Effector memory CD4-positive, alpha-beta T cell (primary cell): ENCODE data around the gene RABAC1.

Source experiments
- DNase-seq, 3 donors: peaks; one replicate each; pipeline ENCODE4 v3.0.0-alpha.2; 2020
- H3K27ac ChIP-seq: 2 replicates; pipeline ENCODE4 v1.7.0; 2013; ENCODE audit warnings: mild to moderate bottlenecking, low read length, moderate library complexity; ENCODE audit not compliant: insufficient read depth, poor library complexity, severe bottlenecking
- H3K27me3 ChIP-seq: replicated peaks from 2 replicates; pipeline ENCODE4 v1.7.0; 2013; ENCODE audit warnings: mild to moderate bottlenecking, low read length; ENCODE audit not compliant: insufficient read depth, control insufficient read depth, poor library complexity, severe bottlenecking
- H3K36me3 ChIP-seq: 2 replicates; pipeline ENCODE4 v1.7.0; 2013; ENCODE audit warnings: mild to moderate bottlenecking, low read length, moderate library complexity; ENCODE audit not compliant: control insufficient read depth, insufficient read depth
- H3K4me1 ChIP-seq: 2 replicates; pipeline ENCODE4 v1.7.0; 2013; ENCODE audit warnings: low read length, mild to moderate bottlenecking; ENCODE audit not compliant: control insufficient read depth, insufficient read depth, poor library complexity, severe bottlenecking
- H3K4me3 ChIP-seq: 2 replicates; pipeline ENCODE4 v1.7.0; 2013; ENCODE audit warnings: low read length, low read depth, mild to moderate bottlenecking; ENCODE audit not compliant: insufficient read depth, poor library complexity, severe bottlenecking
- H3K9me3 ChIP-seq: 2 replicates; pipeline ENCODE4 v1.7.0; 2013; ENCODE audit warnings: mild to moderate bottlenecking, low read length, moderate library complexity; ENCODE audit not compliant: control insufficient read depth

RABAC1 gene

GRCh38 chr19:41990028-41990427, 30.9 kb upstream of the RABAC1 start:
- no peaks in the 10 kb centered on the region for H3K9me3 ChIP-seq
- H3K4me3 ChIP-seq, result no peak overlapping the region
- no peaks in the 10 kb centered on the region for H3K27me3 ChIP-seq
- no peak overlapping the region for H3K27ac ChIP-seq
- H3K36me3 ChIP-seq, result no peaks in the 10 kb centered on the region
- H3K4me1 ChIP-seq, result peaks cover 10% of the 10 kb centered on the region
- no peak for DNase-seq

GRCh38 chr19:41988947-41989346, 29.8 kb upstream of the RABAC1 start:
- peaks cover 8% of the 10 kb centered on the region for H3K4me1 ChIP-seq
- DNase-seq, result no peak
- H3K4me3 ChIP-seq, result no peak overlapping the region
- no peak overlapping the region for H3K27ac ChIP-seq
- no peaks in the 10 kb centered on the region for H3K27me3 ChIP-seq
- H3K36me3 ChIP-seq, result no peaks in the 10 kb centered on the region
- H3K9me3 ChIP-seq, result no peaks in the 10 kb centered on the region

- no peak for DNase-seq
- no peak overlapping the region for H3K27ac ChIP-seq
- no peak overlapping the region for H3K4me3 ChIP-seq
- no peaks in the 10 kb centered on the region for H3K27me3 ChIP-seq
- H3K4me1 ChIP-seq, result no peaks in the 10 kb centered on the region
- no peaks in the 10 kb centered on the region for H3K9me3 ChIP-seq
- H3K36me3 ChIP-seq, result no peaks in the 10 kb centered on the region
These were observed 28.2 kb upstream of the RABAC1 start for GRCh38 chr19:41987141-41987860.

GRCh38 chr19:41984961-41985360, 25.8 kb upstream of the RABAC1 start:
- Histone ChIP-seq H3K36me3 (no peaks in the 10 kb centered on the region), H3K27me3 (no peaks in the 10 kb centered on the region), H3K4me1 (no peaks in the 10 kb centered on the region), H3K27ac (no peak overlapping the region), H3K4me3 (no peak overlapping the region), H3K9me3 (no peaks in the 10 kb centered on the region)
- no peak for DNase-seq

GRCh38 chr19:41981724-41982123, 22.6 kb upstream of the RABAC1 start:
- no peak overlapping the region for H3K4me3 ChIP-seq
- H3K27ac ChIP-seq, result no peak overlapping the region
- no peaks in the 10 kb centered on the region for H3K9me3 ChIP-seq
- DNase-seq, result no peak
- H3K4me1 ChIP-seq, result no peaks in the 10 kb centered on the region
- H3K36me3 ChIP-seq, result no peaks in the 10 kb centered on the region
- no peaks in the 10 kb centered on the region for H3K27me3 ChIP-seq

GRCh38 chr19:41978470-41978869, 19.3 kb upstream of the RABAC1 start:
- H3K9me3 ChIP-seq, result no peaks in the 10 kb centered on the region
- no peaks in the 10 kb centered on the region for H3K4me1 ChIP-seq
- no peak overlapping the region for H3K27ac ChIP-seq
- no peaks in the 10 kb centered on the region for H3K36me3 ChIP-seq
- no peaks in the 10 kb centered on the region for H3K27me3 ChIP-seq
- no peak overlapping the region for H3K4me3 ChIP-seq
- no peak for DNase-seq

- H3K4me3 ChIP-seq, result no peak overlapping the region
- no peak for DNase-seq
- H3K27me3 ChIP-seq, result no peaks in the 10 kb centered on the region
- H3K4me1 ChIP-seq, result no peaks in the 10 kb centered on the region
- H3K36me3 ChIP-seq, result no peaks in the 10 kb centered on the region
- no peak overlapping the region for H3K27ac ChIP-seq
- H3K9me3 ChIP-seq, result no peaks in the 10 kb centered on the region
These were observed 18.8 kb upstream of the RABAC1 start for GRCh38 chr19:41977916-41978315.

- no peak overlapping the region for H3K4me3 ChIP-seq
- H3K9me3 ChIP-seq, result no peaks in the 10 kb centered on the region
- no peaks in the 10 kb centered on the region for H3K4me1 ChIP-seq
- H3K27me3 ChIP-seq, result no peaks in the 10 kb centered on the region
- no peak for DNase-seq
- no peaks in the 10 kb centered on the region for H3K36me3 ChIP-seq
- no peak overlapping the region for H3K27ac ChIP-seq
These were observed 15.5 kb upstream of the RABAC1 start for GRCh38 chr19:41974652-41975051.

GRCh38 chr19:41971363-41971762, 12.2 kb upstream of the RABAC1 start:
- Histone ChIP-seq H3K4me3 (no peak overlapping the region), H3K27me3 (no peaks in the 10 kb centered on the region), H3K27ac (no peak overlapping the region), H3K36me3 (no peaks in the 10 kb centered on the region), H3K9me3 (no peaks in the 10 kb centered on the region), H3K4me1 (no peaks in the 10 kb centered on the region)
- DNase-seq, result no peak

GRCh38 chr19:41969772-41970458, 10.8 kb upstream of the RABAC1 start:
- H3K4me3 ChIP-seq, result no peak overlapping the region
- no peak overlapping the region for H3K27ac ChIP-seq
- no peaks in the 10 kb centered on the region for H3K9me3 ChIP-seq
- no peak for DNase-seq
- H3K27me3 ChIP-seq, result no peaks in the 10 kb centered on the region
- H3K36me3 ChIP-seq, result no peaks in the 10 kb centered on the region
- no peaks in the 10 kb centered on the region for H3K4me1 ChIP-seq
